ENCODE measurements around the gene HK1. TPM values are rescaled to one million over a fixed set of nuclear protein-coding genes. Genes with fewer than 3 reads are reported as not detected.
"Not testable (repeated sequence)": the region's sequence is repeated elsewhere in the genome, so short reads cannot be mapped to it uniquely, and the experiment has no call there.

The HK1 gene
- total RNA-seq, 1 experiment from 2014 or later, result 28.9 TPM

- no peak for DNase-seq (ENCODE audit: low read depth)
Measured at GRCh38 chr10:69327463-69328379, 49.4 kb downstream of the HK1 start.

DNA sequence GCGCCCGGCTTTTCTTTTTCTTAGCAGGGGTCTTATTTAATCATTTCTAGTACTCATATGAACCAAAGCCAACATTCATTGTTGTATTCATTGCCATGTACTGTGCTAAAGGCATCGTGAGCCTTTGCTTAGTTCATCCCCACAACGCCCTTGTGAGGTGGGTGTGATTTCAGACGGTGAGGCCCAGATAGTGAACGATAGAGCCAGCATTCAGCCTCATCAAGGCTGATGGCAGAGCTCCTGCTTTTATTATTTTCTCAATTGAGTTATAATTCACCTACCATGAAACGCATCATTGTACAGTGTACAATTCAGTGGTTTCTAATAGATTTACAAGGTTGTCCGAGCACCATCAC lies 50.1 kb downstream of the HK1 start:
- no peak for DNase-seq (ENCODE audit: low read depth)

GRCh38 chr10:69328888-69329287 lies 50.6 kb downstream of the HK1 start:
- not testable (repeated sequence) for DNase-seq (ENCODE audit: low read depth)

GRCh38 chr10:69329721-69330178 lies 51.5 kb downstream of the HK1 start:
- no peak for DNase-seq (ENCODE audit: low read depth)

- no peak for DNase-seq (ENCODE audit: low read depth)
Measured at GRCh38 chr10:69331161-69331560, 52.9 kb downstream of the HK1 start.

GRCh38 chr10:69332278-69333010 lies 54.1 kb downstream of the HK1 start:
- DNase-seq (ENCODE audit: low read depth), result no peak

DNA sequence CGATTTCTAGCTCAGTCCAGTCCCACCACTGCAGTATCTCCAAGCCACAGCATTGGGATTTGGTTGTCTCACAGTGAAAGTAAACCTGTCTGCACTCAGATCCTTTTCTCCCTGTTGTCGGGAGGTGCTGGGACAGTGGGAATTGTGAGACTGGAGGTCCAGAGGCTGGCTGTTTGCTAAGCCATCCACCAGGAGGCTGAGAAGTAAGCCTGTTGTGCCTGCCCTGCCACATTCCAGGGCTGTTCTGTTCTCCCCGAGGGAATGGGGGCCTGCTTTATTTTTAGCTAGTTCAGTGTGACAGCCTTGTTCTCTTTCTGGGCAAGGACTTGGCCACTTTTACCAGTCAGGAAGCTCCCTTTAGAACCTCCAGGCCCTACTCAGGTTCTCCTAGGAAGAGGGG lies 54.9 kb downstream of the HK1 start:
- no peak for DNase-seq (ENCODE audit: low read depth)

- DNase-seq (ENCODE audit: low read depth), result not testable (repeated sequence)
Measured at GRCh38 chr10:69333865-69334301, 55.6 kb downstream of the HK1 start.

DNA sequence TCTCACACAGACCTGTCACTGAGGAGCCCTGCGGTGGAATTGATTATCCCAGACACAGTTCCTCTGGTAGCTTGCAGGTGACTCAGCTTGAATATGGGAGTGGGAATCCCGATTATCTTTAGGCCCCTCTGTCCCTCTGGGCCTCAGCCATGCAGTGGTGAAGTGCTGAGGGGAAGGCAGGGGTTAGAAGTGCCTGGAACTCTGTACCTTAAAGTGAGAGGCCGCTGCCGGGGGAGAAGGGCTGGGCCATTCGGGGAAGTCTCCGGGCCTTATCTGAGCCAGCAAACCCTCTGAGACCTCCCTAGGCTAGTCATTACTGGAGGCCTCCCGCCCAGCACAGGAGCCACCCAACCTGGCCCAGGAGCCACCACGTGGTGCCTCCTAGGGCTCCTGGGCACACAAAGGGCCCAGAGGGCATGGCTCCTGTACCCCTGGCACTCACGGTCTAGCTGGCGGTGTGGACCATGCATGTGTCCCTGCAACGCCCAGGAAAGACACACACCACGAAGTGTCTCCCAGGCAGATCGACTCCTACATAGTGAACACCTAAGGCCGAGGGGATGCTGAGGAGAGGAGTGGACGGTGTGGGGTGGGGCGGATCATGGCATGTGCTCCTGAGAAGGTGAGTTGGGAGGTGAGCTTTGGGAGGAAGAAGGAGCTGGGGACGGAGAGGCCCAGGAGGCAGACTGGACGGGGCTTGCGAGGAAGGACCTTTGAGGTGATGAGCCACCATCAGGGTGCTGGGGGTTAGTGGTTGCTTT lies 56.2 kb downstream of the HK1 start:
- DNase-seq (ENCODE audit: low read depth), result no peak

DNA sequence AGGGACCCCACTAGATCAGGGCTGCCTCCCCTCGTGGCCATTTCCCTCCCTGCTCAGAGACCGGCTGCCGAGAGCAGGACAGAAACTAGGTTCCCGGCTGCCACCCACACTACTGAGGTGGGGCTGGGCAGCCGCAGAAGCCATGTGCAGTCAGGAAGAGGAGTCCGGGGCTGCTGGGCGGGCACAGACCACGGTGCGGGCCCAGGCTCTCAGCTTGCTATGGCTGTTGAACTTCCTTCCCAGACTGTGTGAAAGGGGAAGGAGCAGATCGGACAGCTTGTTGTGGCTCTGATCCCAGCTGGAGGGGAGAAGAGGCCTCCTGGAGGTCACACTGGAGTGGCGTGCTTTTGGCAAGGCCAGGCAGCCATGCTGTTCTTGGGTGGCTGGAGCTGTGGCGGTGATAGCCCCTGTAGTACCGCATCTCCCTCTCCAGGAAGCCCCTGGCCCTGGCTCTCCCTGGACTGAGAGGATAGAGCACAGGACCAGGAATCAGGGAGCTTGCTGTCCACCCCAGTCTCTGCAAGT lies 56.8 kb downstream of the HK1 start:
- DNase-seq (ENCODE audit: low read depth), result no peak

DNA sequence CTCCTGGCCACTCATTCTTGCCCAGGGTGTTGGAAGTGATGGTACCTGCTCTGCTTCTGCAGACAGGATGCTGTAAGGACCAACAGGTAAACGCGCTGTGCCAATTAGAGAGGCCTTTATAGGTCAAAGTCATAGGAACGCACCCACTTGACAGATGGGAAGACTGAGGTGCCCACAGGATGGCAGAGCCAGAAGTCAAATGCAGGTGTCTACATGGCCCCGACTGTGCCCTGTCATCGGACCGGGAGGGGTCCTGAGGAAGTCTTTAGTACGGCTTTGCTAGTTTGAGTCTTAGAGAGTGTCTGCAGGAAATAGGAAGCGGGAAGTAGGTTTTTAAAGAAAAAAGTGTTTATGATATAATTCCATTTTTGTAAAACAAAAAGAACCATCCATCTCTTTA lies 57.3 kb downstream of the HK1 start:
- no peak for DNase-seq (ENCODE audit: low read depth)

DNA sequence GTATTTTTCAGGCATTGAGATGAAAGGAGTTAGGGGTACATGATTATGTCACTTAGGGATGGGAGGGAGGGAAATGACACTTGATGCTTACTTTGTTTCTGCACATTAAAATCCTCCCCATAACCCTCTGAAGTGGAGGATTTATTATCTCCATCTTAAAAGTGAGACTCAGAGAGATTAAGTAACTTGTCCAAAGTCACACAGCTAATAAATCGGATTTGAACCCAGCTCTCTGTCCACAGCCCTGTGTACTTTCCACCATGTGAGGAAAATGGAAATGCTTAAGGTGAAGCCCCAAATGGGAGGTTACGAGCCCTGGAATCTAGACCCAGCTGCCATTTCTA lies 58.6 kb downstream of the HK1 start:
- DNase-seq (ENCODE audit: low read depth), result no peak

- no peak for DNase-seq (ENCODE audit: low read depth)
Measured at GRCh38 chr10:69337296-69338132, 59.2 kb downstream of the HK1 start.

GRCh38 chr10:69338133-69338456 lies 59.8 kb downstream of the HK1 start:
- DNase-seq (ENCODE audit: low read depth), result no peak

DNA sequence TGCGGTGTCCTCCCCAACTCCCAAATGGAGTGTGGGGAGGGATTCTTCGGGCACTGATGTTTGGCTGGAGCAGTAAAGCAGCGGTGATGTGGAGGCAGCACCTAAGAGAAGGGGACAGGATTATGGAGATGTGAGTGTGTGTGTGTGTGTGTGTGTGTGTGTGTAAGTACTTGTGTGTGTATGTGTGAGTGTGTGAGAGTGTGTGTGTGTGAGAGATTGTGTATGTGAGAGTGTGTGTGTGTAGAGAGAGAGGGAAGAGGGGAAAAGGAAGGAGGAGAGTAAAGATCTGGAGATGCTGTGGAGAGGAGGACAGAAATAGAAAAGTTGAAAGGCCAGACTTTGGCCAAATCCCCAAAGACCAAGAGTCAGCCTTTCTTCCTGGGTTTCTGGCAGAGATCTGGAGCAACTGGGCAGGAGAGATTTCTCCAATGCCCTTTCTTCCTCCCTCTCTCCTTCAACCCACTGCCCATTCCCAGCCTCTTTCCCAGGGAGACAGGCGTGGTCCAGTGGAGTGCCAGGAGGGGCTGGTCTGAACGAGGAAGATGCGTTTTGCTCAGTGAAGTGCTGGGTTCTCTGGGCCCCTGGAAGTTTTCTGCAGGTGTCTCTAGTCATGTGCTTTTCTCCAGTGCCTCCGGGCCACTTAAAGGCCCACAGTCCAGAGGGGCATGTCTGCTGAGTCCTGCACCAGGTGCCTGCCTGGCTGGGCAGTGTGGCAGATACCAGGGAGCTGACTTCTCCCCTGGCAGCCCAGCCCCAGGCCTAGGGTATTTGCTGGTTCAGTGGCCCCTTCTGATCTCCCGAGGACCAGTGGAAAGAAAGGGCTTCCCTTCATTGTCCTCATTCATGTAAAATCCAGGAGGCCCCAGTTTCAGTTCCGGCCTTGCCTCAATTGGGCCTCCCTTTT lies 60.5 kb downstream of the HK1 start:
- no peak for DNase-seq (ENCODE audit: low read depth)

GRCh38 chr10:69340695-69341094 lies 62.4 kb downstream of the HK1 start:
- DNase-seq (ENCODE audit: low read depth), result no peak

DNA sequence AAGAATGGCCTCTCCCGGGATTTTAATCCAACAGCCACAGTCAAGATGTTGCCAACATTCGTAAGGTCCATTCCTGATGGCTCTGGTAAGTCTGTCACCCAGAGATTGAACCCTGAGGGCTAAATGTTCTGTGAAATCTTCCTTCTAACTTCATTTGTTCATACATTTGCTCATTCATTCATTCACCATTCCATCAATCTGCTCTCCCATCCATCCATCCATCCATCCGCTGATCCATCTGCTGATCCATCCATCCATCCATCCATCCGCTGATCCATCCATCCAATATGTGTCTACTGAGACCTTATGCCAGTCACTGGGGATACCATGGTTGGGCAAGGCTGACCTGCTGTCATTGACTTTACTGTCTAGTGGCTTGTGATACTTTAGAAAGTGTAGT lies 65.6 kb downstream of the HK1 start:
- DNase-seq (ENCODE audit: low read depth), result no peak

DNA sequence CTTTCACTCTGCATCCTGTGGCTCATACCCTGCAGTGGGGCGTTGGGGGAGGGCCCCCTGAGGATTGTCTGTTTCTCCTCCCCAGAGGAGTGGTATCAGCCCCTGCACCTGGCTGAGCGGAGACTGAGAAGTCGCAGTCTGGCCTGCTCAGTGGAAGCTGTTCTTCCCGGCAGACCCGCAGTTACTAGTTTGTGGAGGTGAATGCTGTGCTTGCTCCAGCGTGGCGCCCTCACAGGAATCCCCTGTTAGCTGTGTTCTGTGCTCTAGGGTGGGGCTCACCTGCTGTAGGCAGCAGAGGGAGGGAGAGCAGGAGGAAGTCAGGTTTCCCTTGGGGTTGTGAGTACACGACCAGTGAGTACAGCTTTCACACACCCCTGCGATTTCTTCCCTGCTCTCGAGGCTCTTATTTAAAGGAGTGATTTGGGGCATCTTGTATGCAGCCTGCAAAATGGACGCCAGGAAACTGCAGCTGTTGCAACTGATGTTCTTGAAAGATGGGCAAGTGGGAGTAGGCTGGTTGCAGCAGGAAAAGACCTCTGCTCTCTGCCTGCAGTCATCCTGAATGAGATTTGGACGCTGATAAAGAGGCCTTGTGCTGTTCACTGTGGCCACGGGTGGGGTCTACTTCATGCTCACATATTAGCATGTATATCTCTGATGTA lies 66.4 kb downstream of the HK1 start:
- no peak for DNase-seq (ENCODE audit: low read depth)

DNA sequence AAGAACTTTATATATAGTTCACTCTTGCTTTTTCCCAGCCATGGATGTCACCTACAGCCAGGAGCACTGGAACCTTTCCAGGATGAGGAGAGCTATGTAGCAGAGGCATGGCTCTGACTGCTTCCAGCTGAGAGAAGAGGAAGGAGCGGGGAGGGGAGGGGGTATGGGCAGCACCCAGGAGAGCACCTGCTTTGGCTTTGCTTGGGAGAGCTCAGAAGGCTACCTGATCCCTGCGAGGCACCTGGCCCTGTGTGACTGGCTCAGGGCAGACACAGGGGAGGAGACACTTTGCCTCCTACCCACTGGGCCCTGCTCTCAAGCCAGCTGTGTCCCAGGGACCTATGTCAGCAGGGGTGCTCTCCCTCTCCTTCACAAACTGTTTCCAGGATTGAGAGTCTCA lies 67.1 kb downstream of the HK1 start:
- DNase-seq (ENCODE audit: low read depth), result no peak
